BLaER1 (cell line): Measurements from ENCODE around the gene ERO1B.

Source experiments
- H3K27ac ChIP-seq: shearing (Covaris generic); formaldehyde crosslinking; 2 replicates; pipeline ENCODE4 v1.8.1; 2022
- H3K27me3 ChIP-seq: shearing (Covaris generic); formaldehyde crosslinking; 2 replicates; pipeline ENCODE4 v1.8.1; 2022
- H3K36me3 ChIP-seq: shearing (Covaris generic); formaldehyde crosslinking; 2 replicates; pipeline ENCODE4 v1.8.1; 2022
- H3K4me1 ChIP-seq: shearing (Covaris generic); formaldehyde crosslinking; 2 replicates; pipeline ENCODE4 v1.8.1; 2022
- H3K4me2 ChIP-seq: shearing (Covaris generic); formaldehyde crosslinking; 2 replicates; pipeline ENCODE4 v1.8.1; 2022
- H3K4me3 ChIP-seq: shearing (Covaris generic); formaldehyde crosslinking; 2 replicates; pipeline ENCODE4 v1.8.1; 2022
- H3K9ac ChIP-seq: shearing (Covaris generic); formaldehyde crosslinking; 2 replicates; pipeline ENCODE4 v1.8.1; 2022
- H3K9me3 ChIP-seq: shearing (Covaris generic); formaldehyde crosslinking; 2 replicates; pipeline ENCODE4 v1.8.1; 2022
- H4K20me1 ChIP-seq: shearing (Covaris generic); formaldehyde crosslinking; 2 replicates; pipeline ENCODE4 v1.8.1; 2022
- Cebpa-rat ChIP-seq: shearing (Covaris generic); IDR thresholded peaks from 2 replicates; pipeline ENCODE4 v1.8.1; 2022

Gene ERO1B

DNA sequence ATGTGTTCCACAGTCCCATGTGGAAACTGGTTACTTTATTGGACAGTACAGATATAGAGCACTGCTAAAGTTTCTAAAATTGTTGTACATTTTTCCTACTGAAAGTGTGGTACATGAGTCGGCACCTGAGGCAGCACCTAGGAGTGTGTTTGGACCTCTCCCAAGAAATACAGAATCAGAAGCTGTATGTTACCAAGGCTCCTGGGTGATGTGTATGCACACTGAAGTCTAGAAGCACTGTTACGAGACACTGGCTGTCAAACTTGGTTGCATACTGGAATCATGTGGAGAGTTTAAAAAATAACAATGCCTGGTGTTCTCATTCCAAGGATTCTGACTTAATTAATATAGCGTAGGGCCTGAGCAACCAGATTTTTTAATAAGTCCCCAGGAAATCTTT is 46.6 kb downstream of the ERO1B start:
- no peaks in the 10 kb centered on the region for H4K20me1 ChIP-seq
- no peak overlapping the region for H3K27ac ChIP-seq
- no peak overlapping the region for H3K4me3 ChIP-seq
- H3K4me1 ChIP-seq: no peaks in the 10 kb centered on the region
- TF ChIP-seq Cebpa-rat: no peak
- H3K9me3 ChIP-seq: no peaks in the 10 kb centered on the region
- H3K9ac ChIP-seq: no peak overlapping the region
- peaks cover 62% of the 10 kb centered on the region for H3K36me3 ChIP-seq
- no peak overlapping the region for H3K4me2 ChIP-seq
- no peaks in the 10 kb centered on the region for H3K27me3 ChIP-seq

DNA sequence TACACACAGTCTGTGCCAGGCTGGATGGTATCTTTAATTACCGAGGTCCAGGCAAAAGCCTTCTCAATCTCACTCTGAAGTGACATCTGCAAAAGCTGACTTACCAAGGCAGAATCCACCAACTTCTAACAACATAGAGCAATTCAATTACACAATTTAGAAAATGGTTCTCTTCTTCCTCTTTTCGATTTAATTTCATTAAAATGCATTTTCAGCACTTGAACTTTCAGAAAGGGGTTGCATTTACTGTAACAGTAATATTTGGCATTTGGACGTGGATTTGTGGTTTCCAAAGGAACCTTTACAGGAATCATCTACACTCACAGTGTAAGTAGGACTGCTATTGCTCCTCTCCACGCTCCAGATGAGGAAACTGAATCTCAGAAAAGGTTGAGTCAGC is 53.3 kb downstream of the ERO1B start:
- Histone ChIP-seq H3K36me3 (peaks cover 59% of the 10 kb centered on the region), H3K27ac (no peak overlapping the region), H3K4me3 (no peak overlapping the region), H4K20me1 (no peaks in the 10 kb centered on the region), H3K9ac (no peak overlapping the region), H3K9me3 (no peaks in the 10 kb centered on the region), H3K4me2 (no peak overlapping the region), H3K27me3 (no peaks in the 10 kb centered on the region), H3K4me1 (no peaks in the 10 kb centered on the region)
- TF ChIP-seq Cebpa-rat: no peak

DNA sequence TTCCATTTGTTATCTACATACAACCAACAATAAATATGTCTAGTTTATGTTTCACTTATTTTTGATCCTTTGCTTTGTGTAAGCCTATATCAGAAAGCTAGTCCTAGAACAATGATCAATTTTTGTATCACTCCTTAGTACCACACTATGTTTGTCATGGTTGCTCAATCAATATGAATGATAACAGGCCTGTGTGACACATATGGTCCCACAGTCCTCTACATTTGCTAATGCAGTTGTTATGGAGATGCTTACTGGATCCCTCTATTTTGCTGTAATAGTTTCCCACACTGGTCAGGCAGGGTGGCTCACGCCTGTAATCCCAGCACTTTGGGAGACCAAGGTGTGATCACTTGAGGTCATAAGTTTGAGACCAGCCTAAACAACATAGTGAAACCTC is 59.1 kb downstream of the ERO1B start:
- Histone ChIP-seq H3K4me1 (no peaks in the 10 kb centered on the region), H3K27me3 (no peaks in the 10 kb centered on the region), H3K27ac (no peak overlapping the region), H3K9me3 (no peaks in the 10 kb centered on the region), H3K9ac (no peak overlapping the region), H3K4me3 (no peak overlapping the region), H3K4me2 (no peak overlapping the region), H4K20me1 (no peaks in the 10 kb centered on the region), H3K36me3 (peaks cover 58% of the 10 kb centered on the region)
- TF ChIP-seq Cebpa-rat: no peak

DNA sequence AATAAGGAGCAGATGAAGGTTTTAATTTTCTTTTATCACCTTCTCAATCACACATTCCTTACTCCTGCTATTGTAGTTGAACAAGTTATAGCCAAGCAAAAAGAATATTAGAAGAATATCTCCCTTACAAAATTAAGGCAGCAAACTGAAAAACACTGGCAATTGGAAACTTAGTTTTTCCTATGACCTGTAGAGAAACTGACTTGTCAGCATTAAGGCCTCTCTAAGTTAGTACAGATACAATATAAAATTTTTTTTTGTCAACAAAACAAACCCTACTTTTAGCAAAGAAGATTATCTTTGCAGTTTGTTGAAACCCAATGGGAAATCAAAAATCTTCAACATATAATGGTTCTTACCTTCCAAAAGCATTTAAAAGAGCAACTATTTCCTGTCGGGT is 61.3 kb downstream of the ERO1B start:
- H3K9me3 ChIP-seq: no peaks in the 10 kb centered on the region

DNA sequence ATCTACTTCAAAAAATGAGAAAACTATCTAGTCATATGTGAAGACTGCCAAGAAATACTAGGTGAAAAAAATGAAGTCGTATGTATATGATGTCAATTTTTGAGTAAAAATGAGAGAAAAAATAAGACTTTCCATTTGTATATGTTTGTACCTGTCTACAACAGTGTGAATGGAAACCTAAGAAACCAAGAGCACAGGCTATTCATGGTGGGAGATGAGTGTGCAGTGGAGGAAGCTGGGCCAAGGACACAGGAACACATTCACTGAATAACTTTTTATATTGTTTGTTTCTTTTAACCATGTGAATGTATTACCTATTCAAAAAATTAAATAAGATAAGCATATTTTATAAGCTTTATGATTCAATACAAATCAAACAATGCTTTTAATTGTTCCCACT is 67.0 kb downstream of the ERO1B start:
- Histone ChIP-seq H3K36me3 (peaks cover 62% of the 10 kb centered on the region), H3K4me1 (no peaks in the 10 kb centered on the region), H3K27me3 (no peaks in the 10 kb centered on the region), H3K4me3 (no peak overlapping the region), H3K4me2 (no peak overlapping the region), H3K9me3 (no peaks in the 10 kb centered on the region), H3K9ac (no peak overlapping the region), H3K27ac (no peak overlapping the region), H4K20me1 (no peaks in the 10 kb centered on the region)
- no peak for TF ChIP-seq Cebpa-rat

More for the DNA sequence above, 61.3 kb downstream of the ERO1B start:
- TF ChIP-seq Cebpa-rat: no peak
- Histone ChIP-seq H3K36me3 (peaks cover 53% of the 10 kb centered on the region), H3K4me1 (no peaks in the 10 kb centered on the region), H3K9ac (no peak overlapping the region), H3K4me3 (no peak overlapping the region), H4K20me1 (no peaks in the 10 kb centered on the region), H3K27me3 (no peaks in the 10 kb centered on the region), H3K27ac (no peak overlapping the region), H3K4me2 (no peak overlapping the region)

DNA sequence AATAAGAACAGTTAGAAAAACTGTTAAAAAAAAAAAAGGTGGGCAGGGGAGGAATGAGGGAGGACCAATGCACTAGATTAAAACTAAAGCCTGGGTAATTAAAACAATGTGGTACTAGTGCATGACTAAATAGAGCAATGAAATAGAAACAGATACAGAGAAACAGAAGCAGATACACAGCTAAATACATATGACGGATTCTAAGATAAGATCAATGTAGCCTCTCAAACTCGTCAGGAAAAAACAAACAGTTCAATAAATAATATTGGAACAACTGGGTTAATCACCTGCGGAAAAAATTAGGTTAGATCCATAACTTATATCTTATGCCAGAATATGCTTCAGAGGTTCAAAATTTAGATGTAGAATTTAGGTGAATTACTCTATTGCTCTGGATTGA is 68.2 kb downstream of the ERO1B start:
- Histone ChIP-seq H3K36me3 (peaks cover 61% of the 10 kb centered on the region), H4K20me1 (no peaks in the 10 kb centered on the region), H3K4me3 (no peak overlapping the region), H3K4me1 (no peaks in the 10 kb centered on the region), H3K4me2 (no peak overlapping the region), H3K27ac (no peak overlapping the region), H3K9ac (no peak overlapping the region), H3K27me3 (no peaks in the 10 kb centered on the region), H3K9me3 (no peaks in the 10 kb centered on the region)
- TF ChIP-seq Cebpa-rat: no peak

DNA sequence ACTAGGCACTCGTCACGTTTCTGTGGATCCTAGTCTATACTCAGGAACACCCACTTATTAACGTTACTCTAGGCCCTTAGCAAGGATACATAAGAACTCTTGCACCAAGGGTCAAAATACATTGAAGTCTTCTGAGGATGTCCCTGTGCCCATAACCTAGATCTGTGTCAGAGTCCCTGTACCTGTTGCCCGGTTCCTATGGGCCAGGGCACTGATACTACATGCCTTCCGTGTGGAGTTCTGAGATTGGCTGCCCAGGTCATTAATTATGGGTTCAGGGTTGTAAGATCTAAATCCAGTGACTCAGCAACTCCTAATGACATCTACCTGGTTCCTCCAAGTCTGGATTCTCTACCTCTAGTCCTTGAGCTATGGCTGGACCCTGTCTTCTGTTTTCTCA is 69.9 kb downstream of the ERO1B start:
- H3K36me3 ChIP-seq: peaks cover 59% of the 10 kb centered on the region
- H3K9me3 ChIP-seq: no peaks in the 10 kb centered on the region
- no peaks in the 10 kb centered on the region for H4K20me1 ChIP-seq
- no peak for TF ChIP-seq Cebpa-rat
- no peak overlapping the region for H3K4me3 ChIP-seq
- no peaks in the 10 kb centered on the region for H3K27me3 ChIP-seq
- H3K4me2 ChIP-seq: no peak overlapping the region
- H3K4me1 ChIP-seq: no peaks in the 10 kb centered on the region
- H3K27ac ChIP-seq: no peak overlapping the region
- H3K9ac ChIP-seq: no peak overlapping the region

DNA sequence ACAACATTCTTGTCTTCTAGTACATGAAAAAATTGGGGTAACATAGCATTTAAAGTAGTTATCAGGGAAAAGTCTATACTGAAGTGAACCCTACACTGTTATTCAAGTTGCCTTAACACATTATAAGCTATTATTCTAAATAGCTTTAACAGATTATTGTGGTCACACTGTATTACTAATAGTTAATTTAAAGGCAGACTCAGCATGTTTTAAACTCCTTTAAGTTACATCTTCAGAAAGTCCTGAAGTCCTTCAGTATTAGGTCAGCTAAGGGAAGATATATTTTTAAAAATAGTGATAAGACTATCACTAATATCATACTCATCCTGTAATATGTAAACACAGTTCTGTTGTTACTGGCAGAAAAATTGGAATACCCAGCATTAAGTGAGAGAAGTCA is 72.0 kb downstream of the ERO1B start:
- peaks cover 65% of the 10 kb centered on the region for H3K36me3 ChIP-seq
- no peak overlapping the region for H3K9ac ChIP-seq
- H3K27ac ChIP-seq: no peak overlapping the region
- no peak overlapping the region for H3K4me2 ChIP-seq
- no peaks in the 10 kb centered on the region for H3K4me1 ChIP-seq
- no peaks in the 10 kb centered on the region for H3K9me3 ChIP-seq
- no peaks in the 10 kb centered on the region for H4K20me1 ChIP-seq
- no peaks in the 10 kb centered on the region for H3K27me3 ChIP-seq
- TF ChIP-seq Cebpa-rat: no peak
- H3K4me3 ChIP-seq: no peak overlapping the region

DNA sequence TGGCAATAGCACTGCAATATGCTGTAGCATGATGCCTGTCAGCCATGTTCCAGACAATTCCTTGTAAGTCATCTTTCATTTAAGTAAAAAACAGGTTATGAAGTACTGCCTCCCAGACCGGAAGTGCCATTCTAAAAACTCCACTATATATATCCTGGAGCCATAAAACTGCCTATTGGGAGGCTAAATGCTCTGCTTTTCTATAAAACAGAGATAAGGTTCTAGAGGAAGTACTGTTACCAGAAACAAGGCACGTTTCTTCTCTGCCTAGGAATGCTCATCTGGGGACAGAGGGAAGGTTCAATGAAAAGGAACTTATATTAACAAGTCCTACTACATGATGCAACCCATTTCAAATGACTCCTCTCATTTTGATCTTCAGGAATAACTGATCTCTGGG is 72.6 kb downstream of the ERO1B start:
- no peak overlapping the region for H3K27ac ChIP-seq
- H4K20me1 ChIP-seq: no peaks in the 10 kb centered on the region
- no peak overlapping the region for H3K9ac ChIP-seq
- H3K36me3 ChIP-seq: peaks cover 67% of the 10 kb centered on the region
- TF ChIP-seq Cebpa-rat: no peak
- no peaks in the 10 kb centered on the region for H3K9me3 ChIP-seq
- H3K4me2 ChIP-seq: no peak overlapping the region
- H3K4me1 ChIP-seq: no peaks in the 10 kb centered on the region
- H3K4me3 ChIP-seq: no peak overlapping the region
- H3K27me3 ChIP-seq: no peaks in the 10 kb centered on the region

DNA sequence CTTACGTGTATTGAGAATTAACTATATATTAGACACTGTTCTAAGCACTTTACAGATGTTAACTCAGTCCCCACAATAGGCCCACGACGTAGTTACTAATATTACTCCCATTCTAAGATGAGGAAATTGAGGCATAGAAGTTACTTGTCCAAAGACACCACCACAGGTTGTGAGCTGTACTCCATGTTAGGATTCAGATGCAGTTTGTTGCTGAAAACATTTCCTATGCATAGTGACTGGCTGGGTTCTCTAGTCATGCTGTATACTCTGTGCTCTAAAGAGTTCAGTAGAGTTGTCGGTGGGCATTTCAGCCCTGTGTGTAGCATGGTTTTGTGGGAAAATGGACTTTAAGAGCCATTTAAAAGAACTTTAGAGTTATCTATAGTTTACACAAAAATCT is 74.2 kb downstream of the ERO1B start:
- Histone ChIP-seq H3K4me3 (no peak overlapping the region), H3K9ac (no peak overlapping the region), H3K4me1 (no peaks in the 10 kb centered on the region), H3K9me3 (peaks cover 14% of the 10 kb centered on the region), H3K27ac (no peak overlapping the region), H4K20me1 (no peaks in the 10 kb centered on the region), H3K27me3 (no peaks in the 10 kb centered on the region), H3K36me3 (peaks cover 70% of the 10 kb centered on the region), H3K4me2 (no peak overlapping the region)
- no peak for TF ChIP-seq Cebpa-rat

DNA sequence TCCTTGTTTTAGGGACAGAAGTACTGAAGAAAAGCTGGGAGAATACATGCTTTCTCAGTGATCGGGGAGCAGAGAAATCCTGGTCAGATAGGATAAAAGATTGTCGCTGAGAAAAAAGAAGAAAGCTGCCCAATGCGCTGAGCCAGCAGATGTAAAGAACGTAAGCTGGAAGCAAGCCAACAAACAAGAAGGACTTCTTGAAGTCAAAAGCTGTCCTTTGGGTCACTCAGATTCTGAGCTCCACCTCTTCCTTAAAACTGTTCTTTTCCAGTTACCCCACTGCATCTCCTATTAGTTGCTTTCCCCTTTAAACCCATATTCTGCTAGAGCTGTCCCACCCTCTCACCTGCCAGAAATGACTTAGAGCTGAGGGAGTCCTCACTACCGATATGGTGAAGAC is 74.6 kb downstream of the ERO1B start:
- TF ChIP-seq Cebpa-rat: no peak
- Histone ChIP-seq H3K9me3 (peaks cover 19% of the 10 kb centered on the region), H3K4me2 (no peak overlapping the region), H3K27me3 (no peaks in the 10 kb centered on the region), H3K9ac (no peak overlapping the region), H4K20me1 (no peaks in the 10 kb centered on the region), H3K4me1 (no peaks in the 10 kb centered on the region), H3K36me3 (peaks cover 70% of the 10 kb centered on the region), H3K4me3 (no peak overlapping the region), H3K27ac (no peak overlapping the region)
